Left cardiac atrium (tissue), 4 donors: ENCODE measurements around the gene GNAT1. TPM values are rescaled to one million over a fixed set of nuclear protein-coding genes. Genes with fewer than 3 reads are reported as not detected.

Experiments
- ATAC-seq, 2 donors: fragments of 200-7000 bp; cut with Tn5 transposase; one replicate each; pipeline ENCODE4 v1.9.1; 2020; ENCODE audit warnings: mild to moderate bottlenecking in 2 of 2, moderate library complexity in 2 of 2
- DNase-seq: peaks from one replicate; pipeline ENCODE4 v3.0.0-alpha.2; 2020
- intact Hi-C, 2 donors: fragments of 100-400 bp; cut with DNase I; formaldehyde crosslinking; loops; one replicate each; pipeline versions ENCODE4 v1.14.1 to v1.15.1; 2022 to 2023
- long read RNA-seq: library from polyadenylated mRNA; unstranded; transcript quantifications from one replicate; pipeline ENCODE4 v2.0.0, GENCODE V29; 2021
- total RNA-seq, 2 donors: library from RNA; stranded (reverse); fragmentation: NEBNext Ultra II Directional; extraction: Animal tissue kit (Norgen Biotek cat#: 25700); gene quantifications; one replicate each; pipeline ENCODE4 v1.2.1, GENCODE V29; 2021
- donor health status: DM: no; HTN: yes; CAD: no.
- donor health status: DM: no; HTN: yes; CAD: no; lungs with severe emphysema.
- donor health status: DM: yes; HTN: yes; CAD: no.
- donor health status: Dilated cardiomyopathy.

Gene GNAT1
- not detected for total RNA-seq
- long read RNA-seq: 0 reads

GRCh38 chr3:50190936-50191660 lies at the start of gene GNAT1:
GNAT1 (plus strand) TSS chr3:50191610; CDS start chr3:50191726, 116 bp downstream.
- DNase-seq: no peak
- intact Hi-C loops: loop anchor here in 1 of 2 donors (5.0 kb wide), 2 partner anchors 36 to 81 kb away; no protein-coding TSS in a partner anchor
- no peak for ATAC-seq

GRCh38 chr3:50146316-50146901 lies 45.0 kb upstream of the GNAT1 start:
- ATAC-seq (no peak), DNase-seq (no peak)
- intact Hi-C loops: no loop called here

GRCh38 chr3:50147016-50147415 lies 44.4 kb upstream of the GNAT1 start:
- DNase-seq: no peak
- ATAC-seq: no peak
- intact Hi-C loops: no loop called here

GRCh38 chr3:50147447-50147846 lies 44.0 kb upstream of the GNAT1 start:
- intact Hi-C loops: no loop called here
- ATAC-seq: no peak

GRCh38 chr3:50147861-50148260 lies 43.5 kb upstream of the GNAT1 start:
- no peak for DNase-seq
- intact Hi-C loops: no loop called here
- no peak for ATAC-seq

More at GRCh38 chr3:50147447-50147846, 44.0 kb upstream of the GNAT1 start:
- DNase-seq: no peak

- ATAC-seq (no peak), DNase-seq (no peak)
- intact Hi-C loops: no loop called here
Observed at GRCh38 chr3:50150404-50150750, 41.0 kb upstream of the GNAT1 start.

GRCh38 chr3:50150863-50151686 lies 40.3 kb upstream of the GNAT1 start:
- intact Hi-C loops: no loop called here

GRCh38 chr3:50151728-50152127 lies 39.7 kb upstream of the GNAT1 start:
- intact Hi-C loops: no loop called here
- ATAC-seq (no peak), DNase-seq (no peak)

More at GRCh38 chr3:50150863-50151686, 40.3 kb upstream of the GNAT1 start:
- ATAC-seq (no peak), DNase-seq (no peak)

- intact Hi-C loops: no loop called here
- DNase-seq (no peak), ATAC-seq (no peak)
Observed at GRCh38 chr3:50153782-50154475, 37.5 kb upstream of the GNAT1 start.

- peak; percentile 25 to 40 for ATAC-seq
- intact Hi-C loops: no loop called here
- no peak for DNase-seq
Observed at GRCh38 chr3:50154476-50154839, 37.0 kb upstream of the GNAT1 start.

GRCh38 chr3:50154840-50155490 lies 36.4 kb upstream of the GNAT1 start, which contains the start of gene SEMA3F:
SEMA3F (plus strand) TSS chr3:50155324; CDS start chr3:50159623, 4,299 bp downstream.
- peak; percentile 77 for DNase-seq
- intact Hi-C loops: no loop called here
- ATAC-seq: peak; percentile 89 to 91

GRCh38 chr3:50155491-50155878 lies 35.9 kb upstream of the GNAT1 start:
- intact Hi-C loops: no loop called here
- DNase-seq: no peak
- ATAC-seq: no peak

GRCh38 chr3:50155891-50156290 lies 35.5 kb upstream of the GNAT1 start:
- no peak for ATAC-seq
- intact Hi-C loops: no loop called here

GRCh38 chr3:50156549-50157493 lies 34.6 kb upstream of the GNAT1 start:
- ATAC-seq (peak in 1 of 2 donors; percentile 24), DNase-seq (no peak)
- intact Hi-C loops: no loop called here

More at GRCh38 chr3:50155891-50156290, 35.5 kb upstream of the GNAT1 start:
- no peak for DNase-seq

GRCh38 chr3:50157827-50158529 lies 33.4 kb upstream of the GNAT1 start:
- no peak for ATAC-seq
- intact Hi-C loops: no loop called here
- no peak for DNase-seq

GRCh38 chr3:50158530-50159146 lies 32.8 kb upstream of the GNAT1 start:
- no peak for ATAC-seq
- intact Hi-C loops: no loop called here
- DNase-seq: no peak

- DNase-seq: peak; percentile 77
- intact Hi-C loops: no loop called here
- ATAC-seq: peak in 1 of 2 donors; percentile 44
Observed at GRCh38 chr3:50160561-50160983, 30.8 kb upstream of the GNAT1 start.
